Transverse colon (tissue), 4 donors: ENCODE results near the gene STH. TPM values are rescaled to one million over a fixed set of nuclear protein-coding genes. Genes with fewer than 3 reads are reported as not detected.

Experiments
- DNase-seq: peaks from one replicate; pipeline ENCODE4 v3.0.0-alpha.2; 2019
- H3K27ac ChIP-seq, 4 donors: fragments of 200-600 bp; sonication (generic); 2 replicates each; pipeline ENCODE4 v1.5.1; 2016 to 2018; ENCODE audit warnings: inconsistent platforms in 4 of 4
- H3K27me3 ChIP-seq: fragments of 200-600 bp; sonication (generic); 2 replicates; pipeline ENCODE4 v1.5.1; 2017; ENCODE audit warnings: inconsistent platforms
- H3K36me3 ChIP-seq, 4 donors: fragments of 200-600 bp; sonication (generic); 2 replicates each; pipeline ENCODE4 v1.5.1; 2017 to 2019; ENCODE audit warnings: inconsistent platforms in 4 of 4
- H3K4me1 ChIP-seq, 4 donors: fragments of 200-600 bp; sonication (generic); 2 replicates each; pipeline ENCODE4 v1.5.1; 2017 to 2020; ENCODE audit warnings: inconsistent platforms in 4 of 4
- H3K4me3 ChIP-seq, 4 donors: fragments of 200-600 bp; sonication (generic); 1 replicate in 1 of 4; 2 replicates in 3 of 4; pipeline versions ENCODE4 v1.5.1 to v1.6.1; 2017 to 2019; ENCODE audit warnings: inconsistent platforms in 4 of 4
- H3K9me3 ChIP-seq, 2 donors: fragments of 200-600 bp; sonication (generic); 2 replicates each; pipeline ENCODE4 v1.5.1; 2017 to 2019; ENCODE audit warnings: inconsistent platforms in 2 of 2
- EP300 ChIP-seq: sonication (generic); formaldehyde crosslinking; IDR thresholded peaks from one replicate; pipeline ENCODE4 v1.6.1; 2017; ENCODE audit warnings: antibody characterized with exemption, low read depth
- POLR2A ChIP-seq: fragments of 450-650 bp; IDR thresholded peaks from one replicate; pipeline ENCODE4 v1.6.1; 2016; ENCODE audit warnings: antibody characterized with exemption, mild to moderate bottlenecking, moderate library complexity
- POLR2AphosphoS5 ChIP-seq, 3 donors: sonication (generic); formaldehyde crosslinking; IDR thresholded peaks; one replicate each; pipeline ENCODE4 v1.6.1; 2016; ENCODE audit warnings: antibody characterized with exemption in 3 of 3
- WGBS, 2 donors: methylation state at CpG; one replicate each; pipeline ENCODE4 v1.1.5; 2018; ENCODE audit warnings: low coverage in 1 of 2; 5-methylcytosine and 5-hydroxymethylcytosine counted together
- in situ Hi-C, 4 donors: fragments of 200-750 bp; cut with MboI; loops; one replicate each; pipeline versions ENCODE4 v1.15.0 to v1.15.1; 2017; ENCODE audit warnings: low sequenced_read_pairs in 3 of 4, low pct_ligation_motif_present in 1 of 4, low pct_unique_long_range_greater_than_20kb in 1 of 4
- intact Hi-C: fragments of 100-400 bp; cut with DNase I; formaldehyde crosslinking; loops from one replicate; pipeline ENCODE4 v1.15.1; 2023; ENCODE audit warnings: low total_unique reads
- total RNA-seq, 4 donors: library from RNA; depleted of rRNA; stranded (reverse); fragments of >200 nt; gene quantifications; one replicate each; pipeline ENCODE4 v1.1.0, GENCODE V29; 2016
- TF ChIP-seq, protein P1 (sequence below), 5 experiments: fragments of 200-600 bp in 3 of 5; fragments of 450-650 bp in 2 of 5; sonication (generic) in 3 of 5; IDR thresholded peaks; 1 replicate in 2 of 5; 2 replicates in 3 of 5; pipeline ENCODE4 v1.5.1; 2016 to 2017; ENCODE audit warnings: antibody characterized with exemption in 5 of 5, inconsistent platforms in 3 of 5, mild to moderate bottlenecking in 2 of 5, moderate library complexity in 1 of 5

The STH gene
- total RNA-seq, 4 donors from 2014 or later, result not detected

GRCh38 chr17:46038414-46038813 is 39.4 kb downstream of the STH start:
- intact Hi-C loops, result no loop called here
- 95 to 97% methylated on average over 5 to 6 of the region's 6 CpGs for WGBS, 2 donors

DNA sequence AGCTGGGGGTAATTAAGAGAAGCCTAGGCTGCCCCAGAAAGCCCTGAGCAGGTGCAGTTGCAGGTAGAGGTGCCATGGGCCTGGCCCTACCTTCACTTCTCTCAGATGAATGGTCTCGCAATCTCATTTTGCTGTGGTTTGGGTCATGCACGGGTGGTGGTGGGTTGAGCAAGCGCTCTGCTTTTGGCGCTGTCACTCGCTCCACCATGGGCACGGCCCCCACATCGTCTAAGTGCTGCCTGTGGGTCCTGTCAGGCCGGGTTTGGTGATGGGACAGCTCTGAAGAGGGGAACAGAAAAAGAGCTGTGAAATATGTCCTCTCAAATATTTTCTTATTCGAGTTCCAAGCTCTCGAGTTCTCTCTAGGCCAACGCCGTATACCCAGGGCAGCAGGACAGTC is 39.9 kb downstream of the STH start:
- in situ Hi-C loops (loop anchor here in 1 of 4 donors (25.0 kb wide), 1 partner anchor 173 kb away; no protein-coding TSS in a partner anchor), intact Hi-C loops (no loop called here)
- no peaks in the 10 kb centered on the region for H3K9me3 ChIP-seq
- H3K36me3 ChIP-seq, result peaks cover 0 to 64% (median 28%) of the 10 kb centered on the region in 4 donors
- peaks cover 0 to 21% (median 17%) of the 10 kb centered on the region in 4 donors for H3K4me1 ChIP-seq
- H3K27ac ChIP-seq, result no peak overlapping the region
- H3K4me3 ChIP-seq, result no peak overlapping the region
- TF ChIP-seq, protein P1, sequence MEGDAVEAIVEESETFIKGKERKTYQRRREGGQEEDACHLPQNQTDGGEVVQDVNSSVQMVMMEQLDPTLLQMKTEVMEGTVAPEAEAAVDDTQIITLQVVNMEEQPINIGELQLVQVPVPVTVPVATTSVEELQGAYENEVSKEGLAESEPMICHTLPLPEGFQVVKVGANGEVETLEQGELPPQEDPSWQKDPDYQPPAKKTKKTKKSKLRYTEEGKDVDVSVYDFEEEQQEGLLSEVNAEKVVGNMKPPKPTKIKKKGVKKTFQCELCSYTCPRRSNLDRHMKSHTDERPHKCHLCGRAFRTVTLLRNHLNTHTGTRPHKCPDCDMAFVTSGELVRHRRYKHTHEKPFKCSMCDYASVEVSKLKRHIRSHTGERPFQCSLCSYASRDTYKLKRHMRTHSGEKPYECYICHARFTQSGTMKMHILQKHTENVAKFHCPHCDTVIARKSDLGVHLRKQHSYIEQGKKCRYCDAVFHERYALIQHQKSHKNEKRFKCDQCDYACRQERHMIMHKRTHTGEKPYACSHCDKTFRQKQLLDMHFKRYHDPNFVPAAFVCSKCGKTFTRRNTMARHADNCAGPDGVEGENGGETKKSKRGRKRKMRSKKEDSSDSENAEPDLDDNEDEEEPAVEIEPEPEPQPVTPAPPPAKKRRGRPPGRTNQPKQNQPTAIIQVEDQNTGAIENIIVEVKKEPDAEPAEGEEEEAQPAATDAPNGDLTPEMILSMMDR (IDR thresholded peaks at IDR 0.05), result no peak
- TF ChIP-seq POLR2AphosphoS5 (IDR thresholded peaks at IDR 0.05), result no peak
- TF ChIP-seq POLR2A, result no peak
- no peak for TF ChIP-seq EP300
- DNase-seq, result no peak
- H3K27me3 ChIP-seq, result no peaks in the 10 kb centered on the region
- 91 to 95% methylated on average over 4 to 12 of the region's 12 CpGs for WGBS, 2 donors

More at GRCh38 chr17:46038414-46038813, 39.4 kb downstream of the STH start:
- no peak for DNase-seq
- TF ChIP-seq, protein P1 (IDR thresholded peaks at IDR 0.05), result no peak
- TF ChIP-seq EP300 (no peak), POLR2A (no peak)
- Histone ChIP-seq H3K36me3 (peaks cover 0 to 69% (median 31%) of the 10 kb centered on the region in 4 donors), H3K27ac (no peak overlapping the region), H3K9me3 (no peaks in the 10 kb centered on the region), H3K4me3 (no peak overlapping the region), H3K27me3 (no peaks in the 10 kb centered on the region), H3K4me1 (peaks cover 0 to 16% (median 12%) of the 10 kb centered on the region in 4 donors)
- in situ Hi-C loops, result loop anchor here in 1 of 4 donors (25.0 kb wide), 1 partner anchor 174 kb away; no protein-coding TSS in a partner anchor

- H3K27me3 ChIP-seq, result no peaks in the 10 kb centered on the region
- WGBS, 2 donors, result 63 to 69% methylated on average over 1 to 5 of the region's 5 CpGs
- no peak overlapping the region for H3K27ac ChIP-seq
- H3K4me3 ChIP-seq, result no peak overlapping the region
- DNase-seq, result no peak
- in situ Hi-C loops (loop anchor here in 3 of 4 donors (5.0 to 25.0 kb wide), 3 partner anchors 145 to 173 kb away; no protein-coding TSS in a partner anchor), intact Hi-C loops (loop anchor here (5.0 kb wide), 1 partner anchor 173 kb away; no protein-coding TSS in a partner anchor)
- TF ChIP-seq POLR2AphosphoS5 (IDR thresholded peaks at IDR 0.05) (no peak), POLR2A (no peak), EP300 (no peak)
- TF ChIP-seq, protein P1 (IDR thresholded peaks at IDR 0.05), result no peak
- peaks cover 0 to 56% (median 24%) of the 10 kb centered on the region in 4 donors for H3K36me3 ChIP-seq
- H3K9me3 ChIP-seq, result no peaks in the 10 kb centered on the region
- peaks cover 0 to 29% (median 23%) of the 10 kb centered on the region in 4 donors for H3K4me1 ChIP-seq
Measured at GRCh38 chr17:46039592-46040186, 40.6 kb downstream of the STH start.

GRCh38 chr17:46042246-46042645 is 43.2 kb downstream of the STH start:
- no peak for TF ChIP-seq POLR2A
- TF ChIP-seq, protein P1 (IDR thresholded peaks at IDR 0.05), result no peak
- TF ChIP-seq EP300, result no peak
- no peak for TF ChIP-seq POLR2AphosphoS5 (IDR thresholded peaks at IDR 0.05)
- Histone ChIP-seq H3K27me3 (no peaks in the 10 kb centered on the region), H3K4me1 (peaks cover 0 to 46% (median 33%) of the 10 kb centered on the region in 4 donors), H3K9me3 (no peaks in the 10 kb centered on the region), H3K4me3 (no peak overlapping the region), H3K27ac (peak overlapping the region in 2 of 4 donors; percentile 56 to 73), H3K36me3 (peaks cover 0 to 33% (median 12%) of the 10 kb centered on the region in 4 donors)
- no peak for DNase-seq
- WGBS, 2 donors, result 45 to 53% methylated on average over 2 of the region's 2 CpGs
- intact Hi-C loops, result loop anchor here (5.0 kb wide), 1 partner anchor 170 kb away; no protein-coding TSS in a partner anchor
- in situ Hi-C loops, result loop anchor here in 3 of 4 donors (5.0 to 25.0 kb wide), 3 partner anchors 143 to 170 kb away; no protein-coding TSS in a partner anchor
